NCI-H1417 treated with DMSO at 0.1 percent for 48 hours (cell line): ENCODE data around the gene TESK2.
"Not testable (repeated sequence)": the region's sequence is repeated elsewhere in the genome, so short reads cannot be mapped to it uniquely, and the experiment has no call there.

ENCODE experiments used
- DNase-seq: peaks from one replicate; lab custom pipeline; 2025; lab: John Stamatoyannopoulos, UW

TESK2 gene, protein sequence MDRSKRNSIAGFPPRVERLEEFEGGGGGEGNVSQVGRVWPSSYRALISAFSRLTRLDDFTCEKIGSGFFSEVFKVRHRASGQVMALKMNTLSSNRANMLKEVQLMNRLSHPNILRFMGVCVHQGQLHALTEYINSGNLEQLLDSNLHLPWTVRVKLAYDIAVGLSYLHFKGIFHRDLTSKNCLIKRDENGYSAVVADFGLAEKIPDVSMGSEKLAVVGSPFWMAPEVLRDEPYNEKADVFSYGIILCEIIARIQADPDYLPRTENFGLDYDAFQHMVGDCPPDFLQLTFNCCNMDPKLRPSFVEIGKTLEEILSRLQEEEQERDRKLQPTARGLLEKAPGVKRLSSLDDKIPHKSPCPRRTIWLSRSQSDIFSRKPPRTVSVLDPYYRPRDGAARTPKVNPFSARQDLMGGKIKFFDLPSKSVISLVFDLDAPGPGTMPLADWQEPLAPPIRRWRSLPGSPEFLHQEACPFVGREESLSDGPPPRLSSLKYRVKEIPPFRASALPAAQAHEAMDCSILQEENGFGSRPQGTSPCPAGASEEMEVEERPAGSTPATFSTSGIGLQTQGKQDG

DNA sequence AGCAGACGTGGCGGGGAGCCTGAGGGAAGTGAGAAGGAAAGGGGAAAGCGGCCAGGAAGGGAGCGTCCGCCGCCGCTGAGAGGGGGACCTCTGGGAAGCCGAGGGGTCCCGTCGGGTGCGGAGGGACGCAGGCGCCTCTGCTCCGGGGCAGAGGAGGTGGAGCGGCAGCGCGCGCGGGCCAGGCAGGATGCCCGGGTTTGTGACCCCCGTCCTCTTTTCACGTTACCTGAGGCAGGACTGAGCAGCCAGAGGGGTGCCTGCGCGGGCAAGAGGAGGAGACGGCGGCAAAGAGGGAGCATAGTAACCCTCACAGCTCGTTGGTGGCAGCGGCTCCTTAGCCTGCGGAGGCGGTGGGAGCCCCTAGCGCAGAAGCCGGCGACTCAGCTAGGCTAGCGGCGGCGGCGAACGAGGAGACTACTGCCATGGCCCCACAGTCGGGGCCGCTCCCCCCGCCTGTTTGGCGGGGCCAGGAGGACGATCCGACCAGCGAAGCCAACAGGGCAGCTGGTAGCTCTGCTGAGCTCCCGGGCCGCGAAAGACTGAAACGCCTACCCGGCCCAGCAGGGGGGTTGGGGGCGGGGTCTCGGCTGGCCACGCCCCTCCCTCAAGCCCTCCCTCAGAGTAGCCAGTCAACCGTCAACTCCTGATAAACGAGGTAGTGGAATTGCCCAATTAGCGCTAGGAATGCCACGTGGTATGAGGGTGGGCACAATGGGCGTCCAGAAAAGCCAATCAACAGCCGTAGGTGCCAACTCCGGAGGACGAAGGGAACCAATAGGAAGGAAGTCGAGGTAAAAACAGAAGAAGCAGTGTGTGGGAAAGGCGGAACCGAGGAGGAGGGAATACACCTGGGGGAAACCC lies at the start of gene TESK2:
TESK2 (minus strand) TSS at position 538 of the 861 bp plus-strand sequence. CDS start 33,378 bp downstream, outside the sequence.
- peak; percentile 99 for DNase-seq

DNA sequence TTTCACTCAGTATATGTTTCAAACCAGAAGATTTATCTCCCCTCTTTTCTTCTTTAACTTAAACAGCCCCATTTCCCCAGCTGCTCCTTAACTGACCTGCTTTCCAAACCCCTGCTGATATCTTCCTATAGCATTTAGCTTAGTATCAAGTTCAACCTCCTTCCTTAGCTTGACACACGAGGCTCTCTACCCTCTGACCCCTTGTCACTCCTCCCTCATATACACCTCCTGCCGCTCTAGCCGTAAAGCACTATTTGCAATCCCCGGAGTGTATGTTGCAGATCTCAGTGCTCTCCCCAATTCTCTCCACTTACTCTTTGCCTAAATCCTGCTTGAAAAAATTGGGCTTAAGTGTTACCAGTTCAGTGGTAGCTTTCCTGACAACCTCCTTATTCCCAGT lies 45.9 kb upstream of the TESK2 start:
- no peak for DNase-seq

DNA sequence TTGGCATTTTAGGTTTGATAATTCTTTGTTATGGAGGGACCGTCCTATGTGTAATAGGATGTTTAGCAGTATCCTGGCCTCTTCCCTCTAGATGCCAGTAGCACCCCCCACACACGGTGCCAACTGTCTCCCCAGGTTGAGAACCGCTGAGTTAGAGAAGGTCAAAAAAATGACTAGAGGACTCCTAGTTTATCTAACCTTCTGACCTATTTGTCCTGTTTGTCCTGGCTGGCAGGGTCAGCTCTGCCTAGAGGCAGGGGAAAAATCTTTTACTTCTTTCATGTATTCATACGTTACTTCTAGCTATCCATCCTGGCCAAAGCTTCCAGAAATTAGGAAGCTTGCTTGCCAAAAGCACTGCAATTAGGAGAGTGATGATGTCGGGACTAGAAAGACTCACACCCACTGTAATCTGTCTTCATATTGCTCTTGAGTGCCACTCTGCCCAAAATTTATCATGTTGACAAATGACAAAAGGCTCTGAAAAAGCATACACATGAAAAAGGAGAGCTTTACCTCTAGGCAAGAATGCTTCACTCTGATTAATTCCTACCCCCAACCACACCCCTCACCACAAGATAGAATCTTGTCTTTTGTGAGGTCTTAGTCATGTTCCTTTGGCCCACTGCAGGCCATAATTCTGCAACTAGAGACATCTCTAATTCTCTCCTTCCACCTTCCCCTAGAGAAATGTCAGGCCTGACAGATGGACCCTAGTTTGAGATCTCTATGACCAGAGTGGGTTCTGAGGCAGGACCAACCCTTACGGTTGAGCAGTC lies 45.2 kb upstream of the TESK2 start:
- no peak for DNase-seq

DNA sequence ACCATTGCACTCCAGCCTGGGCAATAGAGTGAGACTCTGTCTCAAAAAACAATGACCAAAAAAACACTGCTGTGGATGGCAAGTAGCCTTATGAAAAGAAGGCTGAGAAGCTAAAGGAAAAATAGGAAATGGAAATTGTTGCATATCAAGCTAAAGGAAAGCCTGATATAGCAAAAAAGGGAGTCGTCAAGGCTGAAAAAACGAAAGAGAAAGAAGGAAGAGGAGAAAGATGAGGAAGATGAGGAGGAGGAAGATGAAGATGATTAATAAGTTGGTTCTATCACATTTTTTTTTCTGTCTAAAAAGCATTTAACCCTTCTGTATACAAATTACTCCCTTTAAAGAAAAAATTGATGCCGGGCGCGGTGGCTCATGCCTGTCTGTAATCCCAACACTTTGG lies 40.9 kb upstream of the TESK2 start:
- DNase-seq, result no peak

DNA sequence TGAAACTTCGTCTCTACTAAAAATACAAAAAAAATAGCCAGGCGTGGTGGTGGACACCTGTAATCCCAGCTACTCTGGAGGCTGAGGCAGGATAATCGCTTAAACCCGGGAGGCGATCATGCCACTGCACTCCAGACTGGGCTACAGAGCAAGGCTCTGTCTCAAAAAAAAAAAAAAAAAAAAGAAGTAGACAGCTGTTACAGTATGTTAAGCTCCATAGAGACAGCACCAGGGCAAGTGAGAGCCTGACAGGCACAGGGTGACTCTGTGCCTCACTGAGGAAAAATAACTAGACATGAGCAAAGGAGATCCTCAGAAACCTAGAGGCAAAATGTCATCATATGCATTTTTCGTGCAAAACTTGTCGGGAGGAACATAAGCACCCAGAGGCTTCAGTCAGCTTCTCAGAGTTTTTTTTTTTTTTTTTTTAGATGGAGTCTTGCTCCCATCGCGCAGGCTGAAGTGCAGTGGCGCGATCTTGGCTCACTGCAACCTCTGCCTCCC lies 39.7 kb upstream of the TESK2 start:
- DNase-seq, result no peak

DNA sequence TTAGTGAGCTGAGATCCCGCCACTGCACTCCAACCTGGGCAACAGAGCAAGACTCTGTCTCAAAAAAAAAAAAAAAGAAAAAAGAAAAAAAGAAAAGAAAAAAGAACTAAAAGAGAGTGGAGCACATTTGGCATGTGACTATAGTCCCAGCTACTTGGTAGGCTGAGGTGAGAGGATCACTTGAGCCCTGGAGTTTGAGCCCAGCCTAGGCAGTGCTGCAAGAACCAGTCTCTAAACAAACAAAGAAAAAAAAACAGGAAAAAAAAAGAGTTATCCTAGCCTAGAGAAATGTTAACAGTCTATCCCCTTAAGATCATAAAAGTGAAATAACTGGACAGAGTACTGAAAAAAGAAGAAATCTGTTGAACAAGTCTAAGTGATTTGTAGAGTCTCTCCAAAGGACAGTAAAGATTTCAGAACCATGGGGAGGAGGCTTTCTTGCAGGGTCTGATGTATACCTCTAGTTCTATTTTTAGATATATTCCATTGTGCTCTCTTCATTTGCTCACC lies 35.2 kb upstream of the TESK2 start:
- no peak for DNase-seq

DNA sequence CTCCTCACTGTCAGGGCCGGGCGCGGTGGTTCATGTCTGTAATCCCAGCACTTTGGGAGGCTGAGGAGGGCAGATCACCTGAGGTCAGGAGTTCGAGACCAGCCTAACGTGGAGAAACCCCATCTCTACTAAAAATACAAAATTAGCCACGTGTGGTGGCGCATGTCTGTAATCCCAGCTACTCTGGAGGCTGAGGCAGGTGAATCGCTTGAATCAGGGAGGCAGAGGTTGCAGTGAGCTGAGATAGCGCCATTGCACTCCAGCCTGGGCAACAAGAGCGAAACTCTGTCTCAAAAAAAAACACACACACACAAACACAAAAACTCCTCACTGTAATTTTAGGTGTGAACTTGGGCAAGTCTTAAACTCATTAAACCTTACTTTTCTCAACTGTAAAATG lies 33.0 kb upstream of the TESK2 start:
- not testable (repeated sequence) for DNase-seq

DNA sequence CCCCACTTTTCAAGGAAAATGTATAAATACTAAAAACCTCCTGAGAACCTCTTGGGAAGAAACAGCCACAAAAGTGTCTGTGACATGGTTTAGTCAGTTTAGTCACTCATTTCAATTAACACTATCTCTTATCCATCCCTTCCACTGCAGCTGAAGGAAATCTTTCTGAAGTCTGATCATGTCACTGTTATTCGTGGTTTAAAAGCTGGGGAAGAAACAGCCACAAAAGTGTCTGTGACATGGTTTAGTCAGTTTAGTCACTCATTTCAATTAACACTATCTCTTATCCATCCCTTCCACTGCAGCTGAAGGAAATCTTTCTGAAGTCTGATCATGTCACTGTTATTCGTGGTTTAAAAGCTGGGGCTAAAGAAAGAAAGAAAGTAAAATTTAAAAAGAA lies 32.6 kb upstream of the TESK2 start:
- not testable (repeated sequence) for DNase-seq

DNA sequence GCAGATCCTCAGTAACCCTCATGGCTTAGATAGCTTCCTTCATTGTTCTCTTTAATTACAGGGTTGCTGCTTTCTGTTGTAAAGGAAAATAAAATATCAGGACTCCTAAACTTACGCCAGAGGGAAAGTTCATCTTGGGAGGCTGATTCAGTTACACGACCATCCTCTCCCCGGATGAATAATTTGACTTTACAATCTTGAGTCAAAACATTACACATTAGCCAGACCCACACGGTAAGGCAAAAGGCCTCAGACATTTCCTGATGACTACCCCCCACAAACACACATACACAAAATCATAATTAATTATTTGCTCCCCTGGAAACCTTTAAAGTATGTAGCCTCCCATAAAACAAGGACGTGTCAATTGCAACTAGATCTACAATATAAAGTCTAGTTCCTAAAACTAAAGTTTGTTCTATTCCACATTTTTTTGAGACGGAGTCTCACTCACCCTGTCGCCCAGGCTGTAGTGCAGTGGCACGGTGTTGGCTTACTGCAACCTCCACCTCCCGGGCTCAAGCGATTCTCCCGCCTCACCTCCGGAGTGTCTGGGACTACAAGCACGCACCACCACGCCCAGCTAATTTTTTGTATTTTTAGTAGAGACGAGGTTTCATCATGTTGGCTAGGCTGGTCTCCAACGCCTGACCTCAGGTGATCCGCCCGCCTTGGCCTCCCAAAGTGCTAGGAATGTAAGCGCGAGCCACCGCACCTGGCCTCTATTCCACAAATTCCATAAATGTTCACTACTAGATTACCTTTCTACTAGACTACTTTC lies 31.6 kb upstream of the TESK2 start:
- no peak for DNase-seq

DNA sequence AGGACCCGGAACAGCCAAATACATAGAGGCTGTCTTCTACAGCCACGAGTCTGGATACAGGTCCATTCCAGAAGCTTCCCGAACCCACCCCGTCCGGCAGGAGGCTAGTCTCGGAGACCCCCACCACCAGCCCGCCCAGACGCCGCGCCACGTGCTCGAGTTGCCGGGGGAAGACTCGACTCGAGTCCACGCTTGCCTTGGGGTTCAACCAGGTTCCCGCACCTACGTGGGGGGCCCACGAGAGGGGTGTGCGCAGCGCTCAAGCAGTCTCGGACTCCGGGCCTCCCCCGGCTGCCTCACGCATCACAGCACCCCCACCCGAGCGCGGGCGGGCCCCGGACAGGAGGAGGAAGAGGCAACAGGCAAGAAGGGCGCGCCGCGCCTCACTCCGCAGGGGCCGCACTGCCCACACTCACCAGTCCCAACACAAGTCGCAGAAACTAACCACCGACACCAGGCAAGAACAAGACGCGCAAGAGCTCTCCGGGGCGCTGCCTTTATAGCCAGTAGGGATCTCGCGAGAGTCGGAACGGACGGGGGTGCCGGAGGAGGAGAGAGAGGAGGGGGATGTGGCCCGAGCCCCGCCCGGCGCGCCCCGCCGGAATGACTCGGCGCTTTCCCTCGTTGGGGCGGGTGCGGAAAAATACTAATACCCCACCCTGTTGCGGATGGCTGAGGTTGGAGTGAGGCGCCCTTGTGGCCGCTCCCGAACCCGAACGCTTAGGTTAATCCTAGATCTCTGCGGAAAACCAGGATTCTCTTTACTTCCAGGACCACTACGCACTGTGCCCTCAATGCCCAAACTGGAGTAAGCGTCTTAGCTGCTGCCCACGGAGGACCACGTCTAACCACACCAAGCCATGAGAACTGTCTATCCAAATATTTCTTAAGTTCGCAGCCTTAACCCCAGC lies 30.7 kb upstream of the TESK2 start, which contains the start of gene PRDX1:
PRDX1 (minus strand) TSS at position 472 of the 911 bp plus-strand sequence. CDS start 2,841 bp downstream, outside the sequence.
- DNase-seq, result peak; percentile 86

DNA sequence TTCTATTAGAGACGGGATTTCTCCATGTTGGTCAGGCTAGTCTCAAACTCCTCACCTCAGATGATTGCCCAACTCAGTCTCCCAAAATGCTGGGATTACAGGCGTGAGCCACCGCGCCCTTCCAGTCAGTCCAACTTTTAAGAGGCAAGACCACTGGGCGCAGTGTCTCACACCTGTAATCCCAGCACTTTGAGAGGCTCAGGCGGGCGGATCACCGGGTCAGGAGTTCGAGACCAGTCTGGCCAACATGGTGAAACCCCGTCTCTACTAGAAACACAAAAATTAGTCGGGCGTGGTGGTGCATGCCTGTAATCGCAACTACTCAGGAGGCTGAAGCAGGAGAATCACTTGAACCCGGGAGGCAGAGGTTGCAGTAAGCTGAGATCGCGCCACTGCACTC lies 28.8 kb upstream of the TESK2 start:
- not testable (repeated sequence) for DNase-seq

DNA sequence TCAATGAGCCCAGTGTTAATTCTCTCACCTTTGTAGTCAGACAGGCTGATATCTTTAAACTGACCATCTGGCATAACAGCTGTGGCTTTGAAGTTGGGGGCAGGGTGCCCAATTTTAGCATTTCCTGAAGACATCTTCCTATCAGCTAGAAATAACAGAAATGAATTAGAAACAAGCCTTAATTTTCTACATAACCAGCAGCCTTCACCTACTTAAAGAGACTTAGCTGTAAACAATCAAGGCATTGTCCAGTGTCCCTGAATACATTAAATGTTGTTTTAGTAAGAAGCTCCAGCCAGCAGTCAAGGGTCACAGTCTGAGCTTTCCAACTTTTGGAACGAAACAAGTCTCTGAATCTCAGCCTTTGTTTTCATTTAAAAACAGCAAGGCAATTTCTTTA lies 27.9 kb upstream of the TESK2 start:
- DNase-seq, result no peak

DNA sequence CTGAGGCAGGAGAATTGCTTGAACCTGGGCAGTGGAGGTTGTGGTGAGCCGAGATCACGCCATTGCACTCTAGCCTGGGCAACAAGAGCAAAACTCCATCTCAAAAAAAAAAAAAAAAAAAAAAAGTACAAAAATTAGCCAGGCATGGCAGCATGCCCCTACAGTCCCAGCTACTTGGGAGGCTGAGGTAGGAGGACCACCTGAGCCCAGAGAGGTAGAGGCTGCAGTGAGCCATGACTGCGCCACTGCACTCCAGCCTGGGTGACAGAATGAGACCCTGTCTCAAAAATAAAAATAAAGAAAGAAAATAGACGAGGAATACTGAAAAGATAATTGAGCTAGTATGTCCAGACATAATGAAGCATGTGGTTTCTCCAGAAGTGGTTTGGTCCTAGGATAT lies 27.4 kb upstream of the TESK2 start:
- not testable (repeated sequence) for DNase-seq

DNA sequence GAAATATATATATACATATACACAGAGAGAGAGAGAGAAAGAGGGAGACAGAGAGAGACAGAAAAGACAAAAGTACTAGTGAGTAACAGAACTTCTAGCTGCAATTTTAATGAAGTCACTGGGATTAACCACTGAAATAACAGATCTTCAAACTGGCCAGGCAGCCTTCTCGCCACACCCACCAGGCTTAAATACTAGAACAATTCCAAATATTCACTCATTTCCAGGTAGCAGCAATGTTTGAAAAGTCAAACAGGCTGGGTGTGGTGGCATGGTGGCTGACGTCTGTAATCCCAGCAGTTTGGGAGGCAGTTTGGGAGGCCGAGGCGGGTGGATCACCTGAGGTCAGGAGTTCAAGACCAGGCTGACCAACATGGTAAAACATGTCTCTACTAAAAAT lies 25.5 kb upstream of the TESK2 start:
- no peak for DNase-seq

DNA sequence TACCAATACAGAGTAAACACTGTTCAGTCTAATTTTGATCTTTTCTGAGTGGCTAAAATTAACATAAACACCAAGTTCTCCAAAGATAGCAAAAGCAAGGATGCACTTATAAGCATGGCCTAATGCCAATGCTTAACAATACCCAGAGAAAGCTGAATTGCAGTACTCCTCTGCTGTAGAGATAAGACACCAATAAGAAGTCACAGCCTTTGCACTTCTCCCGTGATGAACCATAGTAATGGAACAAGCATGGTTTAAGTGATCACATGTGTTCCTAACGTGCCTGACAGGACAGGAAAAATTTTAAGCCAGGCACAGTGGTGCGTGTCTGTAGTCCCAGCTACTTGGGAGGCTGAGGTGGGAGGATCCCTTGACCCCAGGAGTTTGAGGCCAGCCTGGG lies 25.1 kb upstream of the TESK2 start:
- DNase-seq, result no peak

DNA sequence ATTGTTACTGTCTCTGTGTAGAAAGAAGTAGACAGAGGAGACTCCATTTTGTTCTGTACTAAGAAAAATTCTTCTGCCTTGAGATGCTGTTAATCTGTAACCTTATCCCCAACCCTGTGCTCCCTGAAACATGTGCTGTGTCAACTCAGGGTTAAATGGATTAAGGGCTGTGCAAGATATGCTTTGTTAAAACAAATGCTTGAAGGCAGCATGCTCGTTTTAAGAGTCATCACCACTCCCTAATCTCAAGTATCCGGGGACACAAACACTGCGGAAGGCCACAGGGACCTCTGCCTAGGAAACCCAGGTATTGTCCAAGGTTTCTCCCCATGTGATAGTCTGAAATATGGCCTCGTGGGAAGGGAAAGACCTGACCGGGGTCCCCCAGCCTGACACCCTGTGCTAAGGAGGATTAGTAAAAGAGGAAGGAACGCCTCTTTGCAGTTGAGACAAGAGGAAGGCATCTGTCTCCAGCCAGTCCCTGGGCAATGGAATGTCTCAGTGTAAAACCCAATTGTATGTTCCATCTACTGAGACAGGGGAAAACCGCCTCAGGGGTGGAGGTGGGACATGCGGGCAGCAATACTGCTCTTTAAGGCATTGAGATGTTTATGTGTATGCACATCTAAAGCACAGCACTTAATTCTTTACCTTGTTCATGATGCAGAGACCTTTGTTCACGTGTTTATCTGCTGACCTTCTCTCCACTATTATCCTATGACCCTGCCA lies 22.7 kb upstream of the TESK2 start:
- not testable (repeated sequence) for DNase-seq

DNA sequence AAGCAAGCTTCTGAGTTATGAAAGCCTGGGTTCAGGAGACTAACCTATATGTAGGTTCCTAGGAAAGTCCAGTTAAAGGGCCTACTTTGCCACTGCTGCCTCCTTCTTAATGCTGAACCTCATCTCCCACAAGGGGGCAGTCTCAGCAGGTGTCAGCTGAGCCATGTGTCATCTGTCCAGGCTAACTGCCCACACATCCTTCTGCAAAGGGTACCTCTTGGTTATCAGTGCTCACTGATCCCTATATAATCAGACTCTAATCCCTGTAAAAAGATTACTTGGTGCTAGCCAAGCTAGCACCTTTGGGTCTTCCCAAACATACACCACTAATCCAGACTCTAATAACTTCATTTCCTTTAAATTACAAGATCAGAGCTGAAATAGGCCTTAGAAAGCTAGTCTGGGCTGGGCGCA lies 21.7 kb upstream of the TESK2 start:
- no peak for DNase-seq

DNA sequence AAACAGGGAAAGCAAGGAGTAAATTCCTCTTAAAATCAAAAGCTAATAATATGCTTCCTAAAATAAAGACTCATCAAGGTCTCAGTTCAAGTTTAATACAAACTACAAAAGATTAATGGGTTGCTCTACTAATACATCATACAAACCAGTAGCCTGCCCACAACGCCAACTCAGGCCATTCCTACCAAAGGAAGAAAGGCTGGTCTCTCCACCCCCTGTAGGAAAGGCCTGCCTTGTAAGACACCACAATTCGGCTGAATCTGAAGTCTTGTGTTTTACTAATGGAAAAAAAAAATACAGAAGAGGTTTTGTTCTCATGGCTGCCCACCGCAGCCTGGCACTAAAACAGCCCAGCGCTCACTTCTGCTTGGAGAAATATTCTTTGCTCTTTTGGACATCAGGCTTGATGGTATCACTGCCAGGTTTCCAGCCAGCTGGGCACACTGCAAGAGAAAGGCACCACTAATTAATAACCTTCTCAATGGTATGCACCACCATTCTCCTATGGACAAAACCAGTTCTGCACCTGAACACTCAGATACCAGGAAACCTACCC lies 20.1 kb upstream of the TESK2 start:
- no peak for DNase-seq
